Measurements from ENCODE around the gene KCNJ6. TPM values are rescaled to one million over a fixed set of nuclear protein-coding genes. Genes with fewer than 3 reads are reported as not detected.

KCNJ6 gene
- total RNA-seq, 1 donor = 0.36 TPM

- Histone ChIP-seq H3K4me1 (ENCODE audit: insufficient read depth, low read length) (no peaks in the 10 kb centered on the region), H3K36me3 (ENCODE audit: insufficient read depth, low read length) (no peaks in the 10 kb centered on the region), H4K20me1 (ENCODE audit: insufficient read depth, low read length) (no peaks in the 10 kb centered on the region), H3K79me2 (ENCODE audit: insufficient read depth, low read length) (no peaks in the 10 kb centered on the region), H3K27me3 (ENCODE audit: insufficient read depth, low read length) (peaks cover 17% of the 10 kb centered on the region), H3K9me3 (ENCODE audit: low read depth, low read length) (no peaks in the 10 kb centered on the region), H3K4me3 (ENCODE audit: insufficient read depth, low read length) (no peak overlapping the region), H3K27ac (ENCODE audit: low read depth, low read length) (no peak overlapping the region), H2AFZ (ENCODE audit: low read length) (no peak overlapping the region), H3K4me2 (ENCODE audit: insufficient read depth, low read length) (no peak overlapping the region)
- no peak for TF ChIP-seq CTCF (IDR thresholded peaks at IDR 0.05; ENCODE audit: extremely low read depth, low read depth, low read length)
- no peak for DNase-seq (ENCODE audit: insufficient read length, low spot score, missing footprints)
Observed at GRCh38 chr21:37744551-37744950, 171.7 kb downstream of the KCNJ6 start.

GRCh38 chr21:37742532-37742931 lies 173.7 kb downstream of the KCNJ6 start:
- Histone ChIP-seq H3K27me3 (ENCODE audit: insufficient read depth, low read length) (peaks cover 21% of the 10 kb centered on the region), H3K79me2 (ENCODE audit: insufficient read depth, low read length) (no peaks in the 10 kb centered on the region), H3K4me1 (ENCODE audit: insufficient read depth, low read length) (no peaks in the 10 kb centered on the region), H3K36me3 (ENCODE audit: insufficient read depth, low read length) (no peaks in the 10 kb centered on the region), H3K4me2 (ENCODE audit: insufficient read depth, low read length) (no peak overlapping the region), H3K9me3 (ENCODE audit: low read depth, low read length) (no peaks in the 10 kb centered on the region), H4K20me1 (ENCODE audit: insufficient read depth, low read length) (no peaks in the 10 kb centered on the region), H2AFZ (ENCODE audit: low read length) (no peak overlapping the region), H3K27ac (ENCODE audit: low read depth, low read length) (no peak overlapping the region), H3K4me3 (ENCODE audit: insufficient read depth, low read length) (no peak overlapping the region)
- no peak for TF ChIP-seq CTCF (IDR thresholded peaks at IDR 0.05; ENCODE audit: extremely low read depth, low read depth, low read length)
- DNase-seq (ENCODE audit: insufficient read length, low spot score, missing footprints) = no peak

GRCh38 chr21:37742115-37742514 lies 174.1 kb downstream of the KCNJ6 start:
- no peaks in the 10 kb centered on the region for H3K79me2 ChIP-seq (ENCODE audit: insufficient read depth, low read length)
- H3K27me3 ChIP-seq (ENCODE audit: insufficient read depth, low read length) = peaks cover 23% of the 10 kb centered on the region
- H3K4me2 ChIP-seq (ENCODE audit: insufficient read depth, low read length) = no peak overlapping the region
- no peaks in the 10 kb centered on the region for H3K9me3 ChIP-seq (ENCODE audit: low read depth, low read length)
- no peak for TF ChIP-seq CTCF (IDR thresholded peaks at IDR 0.05; ENCODE audit: extremely low read depth, low read depth, low read length)
- H3K36me3 ChIP-seq (ENCODE audit: insufficient read depth, low read length) = no peaks in the 10 kb centered on the region
- H3K4me3 ChIP-seq (ENCODE audit: insufficient read depth, low read length) = no peak overlapping the region
- no peak overlapping the region for H3K27ac ChIP-seq (ENCODE audit: low read depth, low read length)
- H4K20me1 ChIP-seq (ENCODE audit: insufficient read depth, low read length) = no peaks in the 10 kb centered on the region
- H3K4me1 ChIP-seq (ENCODE audit: insufficient read depth, low read length) = no peaks in the 10 kb centered on the region
- no peak for DNase-seq (ENCODE audit: insufficient read length, low spot score, missing footprints)
- H2AFZ ChIP-seq (ENCODE audit: low read length) = no peak overlapping the region

DNA sequence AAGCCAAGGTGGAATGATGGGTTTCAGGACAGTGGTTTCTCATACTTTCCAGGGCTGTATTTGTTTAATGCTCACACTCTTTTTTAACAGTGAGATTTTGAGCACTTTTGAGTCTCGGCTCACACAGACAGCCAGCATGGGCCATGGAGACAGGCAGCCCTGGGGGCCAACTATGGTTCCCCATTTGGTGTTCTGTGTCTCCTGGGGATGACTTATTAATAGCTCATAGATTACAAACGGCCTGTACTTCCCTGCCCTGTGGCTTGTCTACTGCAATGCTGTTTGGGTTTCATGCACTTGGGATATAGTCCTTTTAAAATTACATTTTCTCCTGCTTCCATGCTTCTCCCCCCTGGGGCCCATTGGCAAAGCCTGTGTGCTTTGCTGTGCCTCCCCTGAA lies 178.3 kb downstream of the KCNJ6 start:
- no peak overlapping the region for H3K4me3 ChIP-seq (ENCODE audit: insufficient read depth, low read length)
- no peak overlapping the region for H2AFZ ChIP-seq (ENCODE audit: low read length)
- no peak overlapping the region for H3K4me2 ChIP-seq (ENCODE audit: insufficient read depth, low read length)
- no peaks in the 10 kb centered on the region for H3K79me2 ChIP-seq (ENCODE audit: insufficient read depth, low read length)
- DNase-seq (ENCODE audit: insufficient read length, low spot score, missing footprints) = no peak
- H3K9me3 ChIP-seq (ENCODE audit: low read depth, low read length) = no peaks in the 10 kb centered on the region
- no peak for TF ChIP-seq CTCF (IDR thresholded peaks at IDR 0.05; ENCODE audit: extremely low read depth, low read depth, low read length)
- no peak overlapping the region for H3K27ac ChIP-seq (ENCODE audit: low read depth, low read length)
- H3K36me3 ChIP-seq (ENCODE audit: insufficient read depth, low read length) = no peaks in the 10 kb centered on the region
- H4K20me1 ChIP-seq (ENCODE audit: insufficient read depth, low read length) = no peaks in the 10 kb centered on the region
- H3K27me3 ChIP-seq (ENCODE audit: insufficient read depth, low read length) = peaks cover 37% of the 10 kb centered on the region
- no peaks in the 10 kb centered on the region for H3K4me1 ChIP-seq (ENCODE audit: insufficient read depth, low read length)
